ENCODE measurements around the gene PRKCH. TPM values are rescaled to one million over a fixed set of nuclear protein-coding genes. Genes with fewer than 3 reads are reported as not detected.

The PRKCH gene
- total RNA-seq, 1 donor from 2014 or later = 101 TPM

DNA sequence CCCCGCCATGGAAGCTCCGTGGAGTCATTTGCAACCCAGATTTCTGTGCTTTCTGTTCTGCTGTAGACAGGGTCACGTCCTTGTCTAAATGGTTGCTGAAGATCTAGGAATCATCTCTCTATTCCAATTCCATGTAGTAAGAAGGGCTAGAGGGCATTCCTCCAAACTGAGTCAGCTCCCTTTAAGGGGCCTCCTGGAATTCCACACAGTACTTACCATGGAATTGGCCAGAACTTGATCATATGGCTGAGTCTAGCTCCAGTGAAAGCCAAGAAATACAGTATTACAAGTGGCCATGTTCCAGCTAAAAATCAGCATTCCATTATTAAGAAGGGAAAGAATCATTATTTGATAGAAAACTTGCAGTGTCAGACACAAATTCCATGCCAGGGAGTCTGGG is 171.9 kb downstream of the PRKCH start:
- Mint-ChIP-seq H3K36me3 (ENCODE audit: low read depth) (peaks cover 52% of the 10 kb centered on the region), H3K27ac (no peak overlapping the region), H3K4me1 (ENCODE audit: low read depth) (peaks cover 20% of the 10 kb centered on the region)

GRCh38 chr14:61494018-61494417 is 172.6 kb downstream of the PRKCH start:
- Mint-ChIP-seq H3K9me3 (no peaks in the 10 kb centered on the region), H3K27ac (no peak overlapping the region), H3K4me1 (ENCODE audit: low read depth) (peaks cover 22% of the 10 kb centered on the region), H3K4me3 (ENCODE audit: low read depth) (no peak overlapping the region), H3K36me3 (ENCODE audit: low read depth) (peaks cover 52% of the 10 kb centered on the region), H3K27me3 (ENCODE audit: low read depth) (no peaks in the 10 kb centered on the region)
- intact Hi-C loops (cut with micrococcal nuclease) = no loop called here
- no peak for DNase-seq (ENCODE audit: low spot score)

More for the DNA sequence above, 171.9 kb downstream of the PRKCH start:
- Mint-ChIP-seq H3K27me3 (ENCODE audit: low read depth) (no peaks in the 10 kb centered on the region), H3K9me3 (no peaks in the 10 kb centered on the region), H3K4me3 (ENCODE audit: low read depth) (no peak overlapping the region)
- DNase-seq (ENCODE audit: low spot score) = no peak
- intact Hi-C loops (cut with micrococcal nuclease) = no loop called here

- Mint-ChIP-seq H3K9me3 (no peaks in the 10 kb centered on the region), H3K27ac (no peak overlapping the region), H3K36me3 (ENCODE audit: low read depth) (peaks cover 48% of the 10 kb centered on the region), H3K4me1 (ENCODE audit: low read depth) (peaks cover 32% of the 10 kb centered on the region), H3K27me3 (ENCODE audit: low read depth) (no peaks in the 10 kb centered on the region), H3K4me3 (ENCODE audit: low read depth) (no peak overlapping the region)
- no peak for DNase-seq (ENCODE audit: low spot score)
- intact Hi-C loops (cut with micrococcal nuclease) = no loop called here
These were observed 174.4 kb downstream of the PRKCH start for GRCh38 chr14:61495809-61496208.

DNA sequence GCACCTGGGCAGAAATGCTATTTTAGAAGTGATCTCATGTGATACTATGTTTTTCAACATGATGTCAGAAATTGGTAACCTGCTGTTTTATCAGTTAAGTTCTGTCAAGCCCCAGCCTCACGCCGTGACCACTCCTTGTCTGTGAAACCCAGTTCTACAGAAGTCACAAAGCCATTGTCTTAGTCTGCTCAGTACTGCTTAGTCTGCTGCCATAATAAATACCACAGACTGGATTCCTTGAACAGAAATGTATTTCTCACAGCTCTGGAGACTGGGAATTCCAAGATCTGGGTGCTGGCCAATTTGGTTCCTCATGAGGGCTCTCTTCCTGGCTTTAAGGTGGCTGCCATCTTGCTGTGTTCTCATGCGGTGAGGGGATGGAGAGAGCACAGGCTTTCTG is 176.9 kb downstream of the PRKCH start:
- no peaks in the 10 kb centered on the region for H3K27me3 Mint-ChIP-seq (ENCODE audit: low read depth)
- H3K27ac Mint-ChIP-seq = no peak overlapping the region
- no peak overlapping the region for H3K4me3 Mint-ChIP-seq (ENCODE audit: low read depth)
- H3K4me1 Mint-ChIP-seq (ENCODE audit: low read depth) = peaks cover 54% of the 10 kb centered on the region
- H3K36me3 Mint-ChIP-seq (ENCODE audit: low read depth) = peaks cover 62% of the 10 kb centered on the region
- no peak for DNase-seq (ENCODE audit: low spot score)
- intact Hi-C loops (cut with micrococcal nuclease) = no loop called here
- peaks cover under 1% of the 10 kb centered on the region for H3K9me3 Mint-ChIP-seq

DNA sequence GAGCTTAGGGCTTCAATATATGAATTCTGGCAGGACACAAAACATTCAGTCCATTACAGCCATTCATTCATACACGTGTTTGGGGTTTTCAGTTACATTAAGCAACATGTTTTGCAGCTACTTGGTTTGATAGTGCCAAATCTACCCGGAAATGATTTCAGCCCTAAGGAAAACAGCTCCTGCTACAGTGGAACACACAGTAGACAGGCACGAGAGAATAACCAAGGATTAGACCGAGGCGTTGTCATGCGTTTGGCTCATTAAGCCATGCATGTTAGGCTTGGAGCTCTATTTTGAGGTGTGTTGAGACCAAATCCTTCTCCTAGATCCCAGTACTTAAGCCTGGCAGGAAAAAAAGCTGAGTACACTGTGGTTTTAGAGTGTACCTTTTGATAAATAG is 177.4 kb downstream of the PRKCH start:
- DNase-seq (ENCODE audit: low spot score) = no peak
- Mint-ChIP-seq H3K4me1 (ENCODE audit: low read depth) (peaks cover 59% of the 10 kb centered on the region), H3K27ac (no peak overlapping the region), H3K27me3 (ENCODE audit: low read depth) (no peaks in the 10 kb centered on the region), H3K4me3 (ENCODE audit: low read depth) (no peak overlapping the region), H3K36me3 (ENCODE audit: low read depth) (peaks cover 67% of the 10 kb centered on the region), H3K9me3 (peaks cover 3% of the 10 kb centered on the region)
- intact Hi-C loops (cut with micrococcal nuclease) = no loop called here

- Mint-ChIP-seq H3K36me3 (ENCODE audit: low read depth) (peaks cover 69% of the 10 kb centered on the region), H3K27ac (no peak overlapping the region), H3K9me3 (peaks cover 8% of the 10 kb centered on the region), H3K27me3 (ENCODE audit: low read depth) (no peaks in the 10 kb centered on the region), H3K4me1 (ENCODE audit: low read depth) (peaks cover 64% of the 10 kb centered on the region), H3K4me3 (ENCODE audit: low read depth) (no peak overlapping the region)
- intact Hi-C loops (cut with micrococcal nuclease) = no loop called here
- no peak for DNase-seq (ENCODE audit: low spot score)
These were observed 178.6 kb downstream of the PRKCH start for GRCh38 chr14:61499991-61500390.

- peak overlapping the region; percentile 95 for H3K27ac Mint-ChIP-seq
- H3K4me3 Mint-ChIP-seq (ENCODE audit: low read depth) = no peak overlapping the region
- intact Hi-C loops (cut with micrococcal nuclease) = no loop called here
- peaks cover 68% of the 10 kb centered on the region for H3K36me3 Mint-ChIP-seq (ENCODE audit: low read depth)
- no peak for DNase-seq (ENCODE audit: low spot score)
- H3K9me3 Mint-ChIP-seq = peaks cover 9% of the 10 kb centered on the region
- no peaks in the 10 kb centered on the region for H3K27me3 Mint-ChIP-seq (ENCODE audit: low read depth)
- H3K4me1 Mint-ChIP-seq (ENCODE audit: low read depth) = peaks cover 67% of the 10 kb centered on the region
These were observed 180.5 kb downstream of the PRKCH start for GRCh38 chr14:61501714-61502458.

DNA sequence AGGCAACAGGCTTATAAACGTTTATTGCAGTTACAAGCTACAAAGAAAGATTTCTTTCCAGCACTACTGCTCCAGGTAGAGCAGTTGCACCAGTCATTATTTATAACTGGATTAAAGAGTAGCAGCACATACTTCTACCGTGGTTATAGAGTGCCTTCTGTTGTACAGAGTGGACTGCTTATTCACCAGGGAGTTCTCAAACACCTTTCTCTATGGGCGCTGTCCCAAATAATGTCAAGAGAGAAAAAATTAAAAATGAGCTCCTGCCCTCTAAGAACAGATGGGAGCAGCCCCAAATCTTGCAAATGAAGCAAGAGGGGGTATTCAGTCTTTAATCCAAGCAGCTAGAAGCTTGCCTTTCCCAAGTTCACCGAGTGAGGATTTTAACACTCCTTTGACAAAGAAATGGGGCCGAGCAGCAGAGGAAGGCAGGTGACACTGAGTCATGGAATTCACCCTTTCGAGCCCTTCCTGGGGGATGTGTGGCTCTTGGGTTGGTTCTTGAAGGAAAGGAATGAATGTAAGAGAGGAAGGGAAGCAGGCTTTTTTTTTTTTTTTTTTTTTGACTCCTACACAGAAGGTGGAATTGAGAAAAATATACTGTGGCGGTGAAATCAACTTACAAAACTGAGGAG is 181.2 kb downstream of the PRKCH start:
- peaks cover 9% of the 10 kb centered on the region for H3K9me3 Mint-ChIP-seq
- DNase-seq (ENCODE audit: low spot score) = no peak

GRCh38 chr14:61503167-61503801 is 181.9 kb downstream of the PRKCH start:
- peaks cover 73% of the 10 kb centered on the region for H3K36me3 Mint-ChIP-seq (ENCODE audit: low read depth)
- H3K9me3 Mint-ChIP-seq = peaks cover 9% of the 10 kb centered on the region
- intact Hi-C loops (cut with micrococcal nuclease) = loop anchor here (1.0 kb wide), 5 partner anchors 8 to 192 kb away; partner anchors contain the start of gene HIF1A
- peak overlapping the region; percentile 76 for H3K4me3 Mint-ChIP-seq (ENCODE audit: low read depth)
- peak; percentile 24 for DNase-seq (ENCODE audit: low spot score)
- peak overlapping the region; percentile 95 for H3K27ac Mint-ChIP-seq
- H3K4me1 Mint-ChIP-seq (ENCODE audit: low read depth) = peaks cover 72% of the 10 kb centered on the region
- no peaks in the 10 kb centered on the region for H3K27me3 Mint-ChIP-seq (ENCODE audit: low read depth)

More for the DNA sequence above, 181.2 kb downstream of the PRKCH start:
- peak overlapping the region; percentile 76 for H3K4me3 Mint-ChIP-seq (ENCODE audit: low read depth)
- peaks cover 68% of the 10 kb centered on the region for H3K36me3 Mint-ChIP-seq (ENCODE audit: low read depth)
- intact Hi-C loops (cut with micrococcal nuclease) = loop anchor here (1.0 kb wide), 5 partner anchors 9 to 193 kb away; partner anchors contain the start of gene HIF1A
- H3K27ac Mint-ChIP-seq = peak overlapping the region; percentile 95
- H3K27me3 Mint-ChIP-seq (ENCODE audit: low read depth) = no peaks in the 10 kb centered on the region
- H3K4me1 Mint-ChIP-seq (ENCODE audit: low read depth) = peaks cover 65% of the 10 kb centered on the region

DNA sequence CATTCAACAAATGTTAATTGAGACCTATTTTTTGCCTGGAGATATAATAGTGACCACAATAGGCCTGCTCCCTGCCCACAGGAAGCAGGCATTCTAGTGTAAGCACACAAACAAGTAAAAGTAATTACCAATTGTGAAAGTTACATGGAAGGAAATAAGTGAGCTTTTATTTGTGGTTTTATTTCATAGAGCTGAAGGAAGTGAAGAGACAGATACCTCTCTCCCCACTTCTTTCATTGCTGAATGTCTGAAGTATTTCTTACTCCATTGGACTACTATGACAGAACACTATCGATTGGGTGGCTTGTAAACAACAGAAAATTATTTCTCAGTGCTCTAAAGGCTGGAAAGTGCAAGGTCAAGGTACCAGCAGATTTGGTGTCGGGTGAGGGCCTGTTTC is 183.5 kb downstream of the PRKCH start:
- Mint-ChIP-seq H3K27ac (peak overlapping the region; percentile 67), H3K4me3 (ENCODE audit: low read depth) (no peak overlapping the region), H3K4me1 (ENCODE audit: low read depth) (peaks cover 70% of the 10 kb centered on the region), H3K36me3 (ENCODE audit: low read depth) (peaks cover 70% of the 10 kb centered on the region), H3K9me3 (peaks cover 9% of the 10 kb centered on the region), H3K27me3 (ENCODE audit: low read depth) (no peaks in the 10 kb centered on the region)
- intact Hi-C loops (cut with micrococcal nuclease) = no loop called here
- no peak for DNase-seq (ENCODE audit: low spot score)

DNA sequence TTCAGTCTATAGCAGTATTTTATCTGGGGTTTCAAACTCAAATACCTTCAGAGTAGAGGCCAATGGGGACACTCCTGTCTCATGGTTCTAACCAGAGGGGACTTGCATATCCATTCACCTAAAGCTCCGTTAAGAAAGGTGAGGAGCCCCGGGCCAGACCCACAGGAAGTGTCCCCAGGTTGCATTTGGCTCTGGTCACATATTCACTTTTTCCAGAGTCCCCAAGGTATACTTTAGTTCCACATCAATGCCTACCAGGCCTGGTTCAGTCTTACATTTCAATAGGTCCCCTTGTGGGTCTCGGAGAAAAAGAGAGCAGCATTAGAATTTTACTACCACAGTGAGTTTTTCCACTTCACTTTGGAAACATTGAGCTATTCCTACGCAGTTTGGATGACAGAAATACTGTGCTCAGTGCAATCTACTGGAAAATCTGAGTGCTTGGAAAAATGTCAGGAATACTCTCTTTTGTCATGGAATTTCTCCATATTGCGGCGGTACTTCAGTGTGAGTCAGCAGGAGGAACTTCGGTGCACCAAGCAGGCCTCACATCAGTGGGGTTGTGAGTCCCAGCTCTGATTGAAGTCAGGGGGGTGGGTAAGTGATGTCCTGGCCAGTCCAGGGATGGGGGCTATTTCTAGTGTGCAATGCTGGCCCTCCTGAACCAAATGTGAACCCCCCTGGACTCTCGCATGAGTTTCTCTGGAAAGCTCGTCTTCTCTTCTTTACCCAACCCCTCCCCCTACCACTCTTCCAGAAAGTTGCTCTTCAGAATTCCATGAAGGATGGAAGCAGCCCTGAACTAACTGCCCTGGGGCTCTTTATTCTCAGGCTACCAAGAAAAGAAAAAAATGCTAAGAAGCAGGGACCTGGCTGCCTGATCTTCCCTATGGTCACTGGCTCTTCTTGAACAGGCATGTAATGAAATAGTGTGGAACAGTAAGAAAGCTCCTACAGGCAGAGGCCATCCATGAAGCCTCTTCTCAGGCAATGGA is 184.7 kb downstream of the PRKCH start:
- H3K36me3 Mint-ChIP-seq (ENCODE audit: low read depth) = peaks cover 66% of the 10 kb centered on the region
- peaks cover 9% of the 10 kb centered on the region for H3K9me3 Mint-ChIP-seq
- H3K27ac Mint-ChIP-seq = peak overlapping the region; percentile 60
- no peak overlapping the region for H3K4me3 Mint-ChIP-seq (ENCODE audit: low read depth)
- no peak for DNase-seq (ENCODE audit: low spot score)
- no peaks in the 10 kb centered on the region for H3K27me3 Mint-ChIP-seq (ENCODE audit: low read depth)
- H3K4me1 Mint-ChIP-seq (ENCODE audit: low read depth) = peaks cover 75% of the 10 kb centered on the region
- intact Hi-C loops (cut with micrococcal nuclease) = no loop called here

DNA sequence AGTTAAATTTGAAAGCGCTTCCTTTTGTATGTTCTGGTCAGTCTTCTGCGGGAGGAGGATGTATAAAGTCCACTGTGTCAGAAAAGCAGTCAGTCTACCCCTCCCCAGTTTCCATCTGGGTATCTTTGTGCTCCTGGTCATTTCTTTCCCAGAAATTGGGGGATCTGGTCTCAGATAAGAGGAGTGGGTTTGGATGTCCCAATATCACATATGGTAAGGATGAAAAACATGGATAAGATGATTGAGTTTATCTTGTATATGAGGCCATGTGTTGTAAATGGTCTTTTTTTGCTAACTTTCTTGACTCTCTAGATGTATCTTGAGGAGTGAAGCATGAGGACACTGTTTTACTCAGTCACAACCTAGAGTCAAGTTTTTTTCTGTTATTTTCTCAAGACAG is 187.1 kb downstream of the PRKCH start:
- Mint-ChIP-seq H3K36me3 (ENCODE audit: low read depth) (peaks cover 63% of the 10 kb centered on the region), H3K4me1 (ENCODE audit: low read depth) (peaks cover 71% of the 10 kb centered on the region), H3K27me3 (ENCODE audit: low read depth) (no peaks in the 10 kb centered on the region), H3K9me3 (peaks cover 6% of the 10 kb centered on the region), H3K4me3 (ENCODE audit: low read depth) (no peak overlapping the region), H3K27ac (peak overlapping the region; percentile 43)
- DNase-seq (ENCODE audit: low spot score) = no peak
- intact Hi-C loops (cut with micrococcal nuclease) = no loop called here
